Stimulated activated CD4-positive, alpha-beta T cell treated with anti-CD3 and anti-CD28 coated beads, Interleukin-1b, Interleukin-23, amount 100 ng/mL, for 4 hours (primary cell): ENCODE measurements around the gene GOLGA6L9.
"Not testable (repeated sequence)": the region's sequence is repeated elsewhere in the genome, so short reads cannot be mapped to it uniquely, and the experiment has no call there.

Experiments used
- DNase-seq, 2 donors: peaks; one replicate each; pipeline ENCODE4 v3.0.0-alpha.2; 2020; ENCODE audit warnings: low read depth in 2 of 2

The GOLGA6L9 gene

DNA sequence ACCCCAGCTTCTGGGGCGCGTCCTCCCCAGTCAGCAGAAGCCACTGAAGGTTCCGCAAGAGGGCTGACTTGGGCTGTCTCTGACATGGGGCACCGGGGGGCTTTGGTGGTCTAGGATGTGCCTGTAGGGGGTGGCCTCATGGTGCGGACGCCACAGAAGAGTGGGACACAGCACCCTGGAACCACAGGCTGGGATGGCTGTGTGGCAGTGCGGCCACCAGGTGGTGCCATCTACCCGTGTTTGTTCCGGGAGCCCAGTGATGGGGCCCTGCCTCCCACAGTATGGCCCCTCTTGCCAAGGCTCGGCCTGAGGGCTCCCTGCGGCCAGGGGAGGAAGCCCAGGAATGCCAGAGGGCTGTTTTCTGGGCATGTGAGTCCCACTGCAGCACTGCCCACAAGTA, 38.6 kb downstream of the GOLGA6L9 start:
- DNase-seq: not testable (repeated sequence)

DNA sequence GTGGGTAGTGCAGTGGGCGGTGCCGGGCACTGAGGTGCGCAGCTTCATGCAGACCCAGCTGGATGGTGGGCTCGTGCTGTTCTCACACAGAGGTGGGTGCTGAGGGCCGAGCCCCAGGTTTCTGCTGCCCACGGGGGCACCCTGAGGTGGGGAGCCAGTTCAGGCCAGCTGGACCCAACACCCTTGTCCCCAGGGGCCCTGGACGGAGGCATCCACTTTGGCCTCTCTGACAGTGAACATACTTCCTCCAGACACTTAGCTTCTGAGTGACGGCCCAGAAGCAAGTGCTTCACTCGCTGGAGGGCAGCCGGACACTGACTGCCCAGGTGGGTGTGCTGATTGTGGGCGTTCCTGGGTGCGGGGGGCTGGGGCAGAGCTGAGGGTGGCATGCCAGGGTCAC, 39.8 kb downstream of the GOLGA6L9 start:
- DNase-seq: not testable (repeated sequence)

DNA sequence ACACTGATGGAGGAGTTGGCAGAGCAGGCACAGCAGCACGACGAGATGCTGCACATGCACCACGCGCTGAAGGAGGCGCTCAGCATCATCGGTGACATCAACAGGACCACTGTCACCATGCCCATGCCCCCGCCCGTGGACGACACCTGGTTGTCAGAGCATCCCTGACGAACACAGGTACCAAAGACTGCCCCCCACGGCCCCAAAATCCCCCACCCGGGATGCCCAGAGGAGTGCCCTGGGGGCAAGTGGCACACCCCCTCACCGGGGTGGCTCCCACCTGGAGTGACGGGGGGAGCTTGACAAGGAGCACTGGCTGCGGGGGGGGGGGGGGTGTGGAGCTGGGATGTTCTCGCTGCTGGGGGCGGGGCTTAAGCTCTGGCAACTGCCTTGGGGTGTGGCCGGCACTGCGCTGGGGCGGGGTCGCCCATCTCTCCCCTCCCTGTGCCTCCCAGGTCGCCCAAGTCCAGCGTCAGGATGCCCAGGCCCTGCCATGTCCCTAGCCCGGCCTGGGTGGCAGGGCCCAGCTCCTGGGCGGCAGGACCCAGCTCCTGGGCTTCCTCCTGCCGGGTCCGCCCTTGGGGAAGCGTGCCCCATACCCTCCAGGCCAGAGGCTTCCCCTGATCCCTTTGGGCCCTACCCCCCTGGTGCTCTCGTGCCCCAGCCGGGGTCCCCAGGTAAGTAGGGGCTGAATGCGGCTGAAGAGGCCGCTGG, 42.8 kb downstream of the GOLGA6L9 start:
- not testable (repeated sequence) for DNase-seq

DNA sequence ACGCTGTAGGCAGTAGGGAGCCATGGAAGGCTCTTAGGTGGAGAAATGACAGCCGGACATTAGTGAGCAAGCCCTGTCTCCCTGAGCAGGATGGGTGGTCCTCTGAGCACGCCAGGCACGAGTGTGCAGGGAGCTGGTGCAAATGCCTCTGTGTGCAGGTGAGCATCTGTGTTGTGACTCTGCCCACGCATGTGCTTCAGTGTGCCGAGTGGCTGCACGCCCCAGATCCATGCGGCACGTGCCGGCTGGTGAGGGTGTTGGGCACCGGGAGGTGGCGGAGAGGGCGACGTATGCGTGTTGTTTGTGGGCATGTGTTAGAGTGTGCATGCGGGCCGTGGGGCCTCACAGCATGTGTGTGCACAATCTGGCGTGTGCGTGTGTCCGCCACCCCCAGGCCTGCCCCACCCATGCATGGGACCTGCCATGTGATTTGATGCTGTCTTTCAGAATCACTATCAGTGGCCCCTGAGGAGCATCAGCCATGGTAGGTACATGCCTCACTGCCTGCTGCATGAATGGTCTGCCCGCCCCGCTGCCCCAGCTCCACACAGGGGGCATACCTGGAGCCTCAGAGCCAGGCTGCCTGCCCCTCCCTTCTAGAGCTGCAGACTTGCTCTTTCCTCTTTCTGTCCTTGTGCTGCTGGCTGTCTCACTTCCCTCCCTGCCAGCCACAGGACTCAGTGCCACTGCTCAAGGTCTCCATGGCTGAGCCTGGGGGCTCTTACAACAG, 45.1 kb downstream of the GOLGA6L9 start:
- DNase-seq: not testable (repeated sequence)

- not testable (repeated sequence) for DNase-seq
These were observed 45.8 kb downstream of the GOLGA6L9 start for GRCh38 chr15:82475345-82475967.

- not testable (repeated sequence) for DNase-seq
These were observed 47.2 kb downstream of the GOLGA6L9 start for GRCh38 chr15:82476697-82477342.

GRCh38 chr15:82477343-82478057, 47.9 kb downstream of the GOLGA6L9 start:
- DNase-seq: not testable (repeated sequence)
